Activated B cell treated with CpG ODN at 0.5 μM for 24 hours (primary cell): ENCODE measurements around the gene COMTD1. TPM values are rescaled to one million over a fixed set of nuclear protein-coding genes. Genes with fewer than 3 reads are reported as not detected.
"Not testable (repeated sequence)": the region's sequence is repeated elsewhere in the genome, so short reads cannot be mapped to it uniquely, and the experiment has no call there.

Experiments
- ATAC-seq: fragments of 200-7000 bp; cut with Tn5 transposase; one replicate; pipeline ENCODE4 v1.10.0; 2021; ENCODE audit warnings: low read depth, mild to moderate bottlenecking, moderate library complexity
- CTCF ChIA-PET: fragments of 350-600 bp; sonication (Branson Sonifier 250); formaldehyde crosslinking; loops from one replicate; lab custom pipeline; 2021; ENCODE audit warnings: antibody characterized with exemption; lab: Charles Lee
- POLR2A ChIA-PET: fragments of 350-600 bp; sonication (Branson Sonifier 250); formaldehyde crosslinking; loops from one replicate; lab custom pipeline; 2021; ENCODE audit warnings: antibody characterized with exemption; lab: Charles Lee
- DNase-seq: peaks from one replicate; pipeline ENCODE4 v3.0.0; 2022
- H3K27ac Mint-ChIP-seq: one replicate; pipeline ENCODE4 v1.8.0; 2020; ENCODE audit warnings: mixed read lengths
- H3K27me3 Mint-ChIP-seq: one replicate; pipeline ENCODE4 v1.8.0; 2021; ENCODE audit warnings: mixed read lengths
- H3K36me3 Mint-ChIP-seq: one replicate; pipeline ENCODE4 v1.8.0; 2021; ENCODE audit warnings: low read depth, mixed read lengths
- H3K4me1 Mint-ChIP-seq: one replicate; pipeline ENCODE4 v1.8.0; 2021; ENCODE audit warnings: mixed read lengths
- H3K4me3 Mint-ChIP-seq: one replicate; pipeline ENCODE4 v1.8.0; 2020; ENCODE audit warnings: mild to moderate bottlenecking, mixed read lengths
- H3K9me3 Mint-ChIP-seq: one replicate; pipeline ENCODE4 v1.8.0; 2020; ENCODE audit warnings: mixed read lengths
- intact Hi-C: fragments of 100-400 bp; cut with micrococcal nuclease; formaldehyde crosslinking; loops from one replicate; pipeline ENCODE4 v1.15.1; 2024
- total RNA-seq: library from RNA; stranded (reverse); gene quantifications from 2 replicates; pipeline ENCODE4 v1.2.3, GENCODE V29; 2022
- TF ChIP-seq, protein P1 (sequence below): fragments of 200-600 bp; IDR thresholded peaks from one replicate; pipeline ENCODE4 v1.8.0; 2022; ENCODE audit warnings: antibody characterized with exemption, mild to moderate bottlenecking

Gene COMTD1
- total RNA-seq, 1 donor from 2014 or later, result 15.4 TPM

DNA sequence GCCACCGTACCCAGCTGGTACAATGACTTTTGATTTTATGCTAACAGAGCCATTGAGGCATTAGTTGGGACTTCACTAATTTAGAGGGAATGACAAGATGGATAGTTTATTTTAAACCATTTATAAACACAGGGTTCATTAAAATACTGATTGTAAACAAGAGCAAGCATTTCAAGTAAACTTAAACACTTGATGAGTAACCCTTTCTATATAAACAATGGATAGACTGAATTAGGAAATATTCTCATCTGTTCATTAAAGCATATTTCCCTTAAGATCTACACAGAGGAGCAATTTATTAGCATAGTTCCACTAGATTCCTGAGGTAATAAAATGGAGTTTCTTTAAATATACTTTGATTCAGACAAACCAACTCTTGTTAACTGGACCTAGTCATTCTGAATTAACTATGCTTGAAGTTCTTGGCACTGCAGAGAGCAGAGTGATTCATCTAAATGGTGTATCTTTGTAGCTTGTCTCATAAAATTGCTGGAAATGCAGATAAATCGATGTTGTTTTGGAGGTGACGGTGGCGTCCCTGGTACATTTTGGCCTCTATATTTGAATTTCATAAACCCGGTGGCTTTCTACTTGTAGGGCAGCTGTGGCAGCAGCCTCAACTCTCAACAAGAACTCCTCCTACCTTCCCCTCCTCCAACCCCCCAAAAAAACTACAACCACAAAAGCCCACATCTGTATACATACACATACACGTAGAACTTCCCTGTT, 40.6 kb downstream of the COMTD1 start:
- Mint-ChIP-seq H3K27ac (no peak overlapping the region), H3K27me3 (no peaks in the 10 kb centered on the region), H3K9me3 (no peaks in the 10 kb centered on the region), H3K36me3 (no peaks in the 10 kb centered on the region), H3K4me1 (no peaks in the 10 kb centered on the region), H3K4me3 (no peak overlapping the region)
- ChIA-PET POLR2A (no interaction called here), CTCF (no interaction called here)
- ATAC-seq, result no peak
- intact Hi-C loops, result no loop called here
- TF ChIP-seq, protein P1, sequence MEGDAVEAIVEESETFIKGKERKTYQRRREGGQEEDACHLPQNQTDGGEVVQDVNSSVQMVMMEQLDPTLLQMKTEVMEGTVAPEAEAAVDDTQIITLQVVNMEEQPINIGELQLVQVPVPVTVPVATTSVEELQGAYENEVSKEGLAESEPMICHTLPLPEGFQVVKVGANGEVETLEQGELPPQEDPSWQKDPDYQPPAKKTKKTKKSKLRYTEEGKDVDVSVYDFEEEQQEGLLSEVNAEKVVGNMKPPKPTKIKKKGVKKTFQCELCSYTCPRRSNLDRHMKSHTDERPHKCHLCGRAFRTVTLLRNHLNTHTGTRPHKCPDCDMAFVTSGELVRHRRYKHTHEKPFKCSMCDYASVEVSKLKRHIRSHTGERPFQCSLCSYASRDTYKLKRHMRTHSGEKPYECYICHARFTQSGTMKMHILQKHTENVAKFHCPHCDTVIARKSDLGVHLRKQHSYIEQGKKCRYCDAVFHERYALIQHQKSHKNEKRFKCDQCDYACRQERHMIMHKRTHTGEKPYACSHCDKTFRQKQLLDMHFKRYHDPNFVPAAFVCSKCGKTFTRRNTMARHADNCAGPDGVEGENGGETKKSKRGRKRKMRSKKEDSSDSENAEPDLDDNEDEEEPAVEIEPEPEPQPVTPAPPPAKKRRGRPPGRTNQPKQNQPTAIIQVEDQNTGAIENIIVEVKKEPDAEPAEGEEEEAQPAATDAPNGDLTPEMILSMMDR, result no peak
- DNase-seq, result no peak

DNA sequence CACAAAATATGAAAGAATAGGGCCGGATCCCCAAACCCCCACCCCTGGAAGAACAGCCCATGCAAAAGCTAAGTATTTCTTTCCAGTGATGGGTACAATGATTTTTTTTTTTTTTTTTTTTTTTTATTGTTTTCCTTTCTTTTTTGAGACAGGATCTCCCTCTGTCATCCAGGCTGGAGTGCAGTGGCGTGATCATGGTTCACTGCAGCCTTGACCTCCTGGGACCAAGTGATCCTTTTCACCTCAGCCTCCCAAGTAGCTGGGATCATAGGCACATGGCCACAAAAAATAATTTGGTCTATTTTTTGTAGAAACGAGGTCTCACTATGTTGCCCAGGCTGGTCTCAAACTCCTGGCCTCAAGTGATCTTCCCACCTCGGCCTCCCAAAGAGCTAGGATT, 41.1 kb downstream of the COMTD1 start:
- H3K27ac Mint-ChIP-seq, intact Hi-C loops, H3K36me3 Mint-ChIP-seq, H3K4me3 Mint-ChIP-seq, POLR2A ChIA-PET, DNase-seq, H3K4me1 Mint-ChIP-seq, ATAC-seq, H3K27me3 Mint-ChIP-seq, H3K9me3 Mint-ChIP-seq: not testable (repeated sequence)
- CTCF ChIA-PET, result interaction anchor here (0.9 kb wide), 1 partner anchor 21 kb away, joined by 3 read pairs; no protein-coding TSS in a partner anchor

DNA sequence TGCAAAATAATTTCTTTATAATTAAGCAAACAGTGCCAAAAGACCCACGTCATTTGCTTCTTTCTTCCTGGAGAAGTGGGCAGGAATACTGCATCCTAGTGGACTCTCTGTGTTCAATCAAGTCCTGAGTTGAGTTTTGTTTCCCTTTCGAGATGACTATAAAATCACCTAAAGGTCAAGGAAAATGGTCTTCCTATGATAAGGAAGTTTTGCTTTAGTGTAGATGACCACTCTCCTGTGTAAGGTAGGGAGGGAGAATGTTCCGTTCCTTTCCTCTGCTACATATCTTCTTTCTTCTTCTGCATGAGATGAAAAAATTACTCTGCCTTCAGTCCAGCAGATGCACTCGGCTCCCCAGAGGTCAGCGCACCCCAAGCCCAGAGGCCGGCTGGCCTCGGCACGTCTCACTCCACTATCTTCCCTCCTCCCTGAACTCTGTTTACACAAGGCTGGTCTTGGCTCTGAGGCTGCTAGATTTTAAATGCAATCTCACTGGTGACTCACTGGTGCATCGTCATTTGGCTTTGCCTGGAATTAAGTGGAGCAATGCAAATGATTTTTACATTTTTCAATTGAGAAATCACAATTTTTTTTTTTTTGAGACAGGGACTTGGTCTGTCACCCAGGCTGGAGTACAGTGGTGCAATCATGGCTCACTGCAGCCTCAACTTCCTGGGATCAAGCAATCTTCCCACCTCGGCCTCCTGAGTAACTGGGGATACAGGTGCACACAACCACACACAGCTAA, 43.8 kb downstream of the COMTD1 start:
- no peak overlapping the region for H3K27ac Mint-ChIP-seq
- TF ChIP-seq, protein P1, result no peak
- ATAC-seq (no peak), DNase-seq (no peak)
- CTCF ChIA-PET, result interaction anchor here (2.3 kb wide), 1 partner anchor 44 kb away, joined by 9 read pairs; the partner anchor contains the start of gene COMTD1
- no peaks in the 10 kb centered on the region for H3K9me3 Mint-ChIP-seq
- H3K4me3 Mint-ChIP-seq, result no peak overlapping the region
- POLR2A ChIA-PET, result interaction anchor here (0.7 kb wide), 1 partner anchor 18 kb away, joined by 3 read pairs; the partner anchor contains the start of gene VDAC2
- H3K36me3 Mint-ChIP-seq, result no peaks in the 10 kb centered on the region
- intact Hi-C loops, result no loop called here
- no peaks in the 10 kb centered on the region for H3K27me3 Mint-ChIP-seq
- peaks cover 5% of the 10 kb centered on the region for H3K4me1 Mint-ChIP-seq

DNA sequence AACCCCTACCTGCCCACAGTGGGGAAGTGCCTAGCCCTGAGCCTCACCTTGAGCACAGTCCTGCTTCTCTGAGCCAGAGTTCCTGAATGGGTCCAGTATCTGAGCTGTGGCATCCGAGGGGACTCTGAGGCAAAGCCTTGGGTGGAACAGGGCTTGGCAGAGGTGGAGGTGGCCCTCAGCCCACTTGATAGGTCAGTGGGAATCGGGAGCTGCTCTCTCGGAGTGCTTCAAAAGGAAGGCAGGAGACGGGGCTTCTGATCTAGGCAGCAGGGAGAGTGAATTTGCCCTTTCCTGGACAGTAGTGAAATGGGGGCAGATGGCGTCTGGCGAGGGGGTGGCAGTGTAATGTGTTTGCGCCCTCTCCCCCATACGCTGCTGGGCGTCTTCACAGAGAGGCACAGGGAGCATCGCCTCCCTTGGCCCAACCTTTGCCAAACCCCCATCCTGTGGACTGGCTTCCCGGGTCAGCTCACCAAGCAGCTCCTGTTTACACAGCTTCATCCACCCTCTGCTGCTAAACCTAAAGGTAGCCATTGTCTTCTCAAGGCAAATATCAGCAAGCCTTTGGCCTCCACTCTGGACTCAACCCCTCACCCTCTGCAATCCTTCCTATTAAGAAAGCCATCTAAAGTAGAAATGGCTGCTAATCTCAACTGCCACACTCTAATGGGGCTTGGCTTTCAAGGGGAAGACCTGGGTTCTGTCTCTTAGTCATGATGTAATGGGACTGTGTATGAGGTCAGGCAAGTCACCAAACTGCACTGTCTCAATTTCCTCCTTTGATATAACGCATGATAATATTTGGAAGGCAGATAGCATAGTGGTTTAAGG, 46.3 kb downstream of the COMTD1 start:
- no peak overlapping the region for H3K27ac Mint-ChIP-seq
- CTCF ChIA-PET, result interaction anchor here (1.5 kb wide), 1 partner anchor 41 kb away, joined by 5 read pairs; no protein-coding TSS in a partner anchor
- H3K9me3 Mint-ChIP-seq, result no peaks in the 10 kb centered on the region
- H3K4me3 Mint-ChIP-seq, result no peak overlapping the region
- TF ChIP-seq, protein P1, result no peak
- intact Hi-C loops, result no loop called here
- DNase-seq, result no peak
- POLR2A ChIA-PET, result interaction anchor here (0.5 kb wide), 1 partner anchor 17 kb away, joined by 6 read pairs; no protein-coding TSS in a partner anchor
- ATAC-seq, result no peak
- peaks cover 5% of the 10 kb centered on the region for H3K4me1 Mint-ChIP-seq
- H3K36me3 Mint-ChIP-seq, result peaks cover 2% of the 10 kb centered on the region
- H3K27me3 Mint-ChIP-seq, result no peaks in the 10 kb centered on the region

DNA sequence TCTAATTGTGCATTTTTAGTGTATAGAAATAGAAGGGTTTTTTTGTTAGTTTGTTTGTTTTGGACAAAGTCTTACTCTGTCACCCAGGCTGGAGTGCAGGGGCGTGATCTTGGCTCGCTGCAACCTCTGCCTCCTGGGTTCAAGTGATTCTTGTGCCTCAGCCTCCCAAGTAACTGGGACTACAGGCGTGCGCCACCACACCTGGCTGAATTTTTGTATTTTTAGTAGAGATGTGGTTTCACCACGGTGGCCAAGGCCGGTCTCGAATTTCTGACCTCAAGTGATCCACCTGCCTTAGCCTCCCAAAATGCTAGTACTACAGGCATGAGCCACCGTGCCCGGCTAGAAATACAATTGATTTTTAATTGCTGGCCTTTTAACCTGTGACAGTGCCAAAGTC, 47.2 kb downstream of the COMTD1 start:
- DNase-seq, H3K27ac Mint-ChIP-seq, H3K9me3 Mint-ChIP-seq, H3K36me3 Mint-ChIP-seq, H3K4me3 Mint-ChIP-seq, H3K27me3 Mint-ChIP-seq, H3K4me1 Mint-ChIP-seq, ATAC-seq: not testable (repeated sequence)
- ChIA-PET CTCF (interaction anchor here (0.7 to 3.0 kb wide), 11 partner anchors 9 to 48 kb away, joined by 3 to 32 read pairs (median 4); partner anchors contain the start of genes COMTD1 and VDAC2), POLR2A (interaction anchor here (2.4 kb wide), 1 partner anchor 22 kb away, joined by 18 read pairs; the partner anchor contains the start of gene VDAC2)
- intact Hi-C loops, result loop anchor here (1.0 kb wide), 3 partner anchors 22 to 48 kb away; partner anchors contain the start of gene VDAC2
